Measurements from ENCODE around the gene DACH1. TPM values are rescaled to one million over a fixed set of nuclear protein-coding genes. Genes with fewer than 3 reads are reported as not detected.

The DACH1 gene
- total and polyA plus RNA-seq, 2 of the 13 experiments (the other 11 are each of a cell fraction or from before 2014, with no cell fraction given) = not detected

DNA sequence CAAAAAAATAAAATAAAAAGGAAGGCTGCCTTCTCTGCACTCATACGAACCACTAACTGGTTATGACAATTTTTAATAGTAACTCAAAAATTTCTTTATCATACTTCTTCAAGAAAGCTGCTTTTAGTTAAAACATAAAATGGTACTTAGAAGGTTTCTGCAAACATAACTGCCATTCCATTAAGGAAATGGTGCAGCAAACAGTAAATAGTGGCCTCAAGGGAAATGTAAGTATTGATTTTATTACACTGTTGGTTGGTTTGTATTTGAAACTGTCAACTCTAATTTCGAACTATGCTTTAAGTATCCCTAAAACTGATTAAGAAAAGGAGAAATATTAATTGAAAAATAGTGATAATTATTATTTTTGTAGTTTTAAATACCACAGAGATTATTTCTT, 278.0 kb downstream of the DACH1 start (continued):
- TF ChIP-seq KAT8 (CRISPR knock-in tag; IDR thresholded peaks at IDR 0.05) (no peak), DNMT1 (CRISPR knock-in tag; IDR thresholded peaks at IDR 0.05) (no peak), SCMH1 (CRISPR knock-in tag; IDR thresholded peaks at IDR 0.05; ENCODE audit: borderline replicate concordance) (no peak), ZNF883 (CRISPR knock-in tag; IDR thresholded peaks at IDR 0.05; ENCODE audit: not compliant biosample characterization) (no peak)
- TF ChIP-seq, protein P1, sequence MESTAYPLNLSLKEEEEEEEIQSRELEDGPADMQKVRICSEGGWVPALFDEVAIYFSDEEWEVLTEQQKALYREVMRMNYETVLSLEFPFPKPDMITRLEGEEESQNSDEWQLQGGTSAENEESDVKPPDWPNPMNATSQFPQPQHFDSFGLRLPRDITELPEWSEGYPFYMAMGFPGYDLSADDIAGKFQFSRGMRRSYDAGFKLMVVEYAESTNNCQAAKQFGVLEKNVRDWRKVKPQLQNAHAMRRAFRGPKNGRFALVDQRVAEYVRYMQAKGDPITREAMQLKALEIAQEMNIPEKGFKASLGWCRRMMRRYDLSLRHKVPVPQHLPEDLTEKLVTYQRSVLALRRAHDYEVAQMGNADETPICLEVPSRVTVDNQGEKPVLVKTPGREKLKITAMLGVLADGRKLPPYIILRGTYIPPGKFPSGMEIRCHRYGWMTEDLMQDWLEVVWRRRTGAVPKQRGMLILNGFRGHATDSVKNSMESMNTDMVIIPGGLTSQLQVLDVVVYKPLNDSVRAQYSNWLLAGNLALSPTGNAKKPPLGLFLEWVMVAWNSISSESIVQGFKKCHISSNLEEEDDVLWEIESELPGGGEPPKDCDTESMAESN (CRISPR knock-in tag; conservative IDR thresholded peaks at IDR 0.05) = no peak

DNA sequence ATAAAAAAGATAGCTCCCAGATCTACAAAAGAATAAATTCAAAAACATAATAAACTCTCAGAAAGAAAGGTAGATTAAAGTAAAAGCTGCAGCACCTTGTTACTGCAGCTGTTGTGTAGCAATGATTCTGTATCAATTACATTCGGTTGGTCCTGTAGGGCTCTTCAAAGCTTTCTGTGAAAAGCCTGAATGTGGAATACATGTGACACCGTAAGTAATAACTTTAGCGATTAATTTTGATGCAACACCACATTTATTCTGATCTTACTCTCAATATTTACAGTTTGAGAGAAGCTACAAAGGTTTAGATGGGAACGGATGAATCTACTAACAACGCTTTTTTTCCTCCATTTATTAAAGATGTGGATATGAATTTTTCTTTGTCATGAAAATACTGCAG, 279.2 kb downstream of the DACH1 start:
- WGBS (ENCODE audit: low lambda C conversion rate) = under 1% methylated on average over 5 of the region's 5 CpGs
- Histone ChIP-seq H3K4me3 (replicated peaks in 1 of 3; ENCODE audit: insufficient read depth in 1 of 3, low read depth in 2 of 3, low read length in 3 of 3) (no peak overlapping the region), H3K27ac (ENCODE audit: extremely low read length, insufficient read depth, low read length) (no peak overlapping the region), H3K79me2 (ENCODE audit: insufficient read depth, low read length) (no peaks in the 10 kb centered on the region), H3K9ac (ENCODE audit: insufficient read depth, low read depth, low read length) (no peak overlapping the region), H4K20me1 (ENCODE audit: insufficient read depth, low read length) (no peaks in the 10 kb centered on the region), H3K27me3 (ENCODE audit: control insufficient read depth in 1 of 2, insufficient read depth in 2 of 2, low read length in 2 of 2) (no peaks in the 10 kb centered on the region), H3K4me2 (ENCODE audit: low read depth, low read length) (no peak overlapping the region), H3K4me1 (ENCODE audit: insufficient read depth, low read length) (no peaks in the 10 kb centered on the region), H2AFZ (ENCODE audit: low read length) (no peak overlapping the region), H3K36me3 (replicated peaks in 1 of 2; ENCODE audit: control insufficient read depth in 1 of 2, insufficient read depth in 2 of 2, low read length in 2 of 2) (no peaks in the 10 kb centered on the region), H3K9me3 (ENCODE audit: low read length) (no peaks in the 10 kb centered on the region)
- FAIRE-seq (no peak), ATAC-seq (no peak), DNase-seq (ENCODE audit: low spot score) (no peak)
- POLR2A ChIA-PET = no interaction called here
- intact Hi-C loops (cut with micrococcal nuclease; ENCODE audit: unreplicated experiment) (no loop called here), in situ Hi-C loops (cut with HindIII; ENCODE audit: extremely low pct_ligation_motif_present, low pct_unique_long_range_greater_than_20kb) (no loop called here)
- CTCF ChIA-PET (ENCODE audit: low intra/inter-chr PET ratio, low total read pairs) = no interaction called here
- BruUV-seq (replicated peaks) = no TSS peak
- TF ChIP-seq ZFX (CRISPR knock-in tag; IDR thresholded peaks at IDR 0.05; ENCODE audit: low read depth) (no peak), ZNF343 (CRISPR knock-in tag; IDR thresholded peaks at IDR 0.05) (no peak), MED13 (CRISPR knock-in tag; IDR thresholded peaks at IDR 0.05) (no peak), MZF1 (CRISPR knock-in tag; IDR thresholded peaks at IDR 0.05; ENCODE audit: borderline replicate concordance) (no peak), ZNF891 (CRISPR knock-in tag; IDR thresholded peaks at IDR 0.05) (no peak), ZNF709 (CRISPR knock-in tag; IDR thresholded peaks at IDR 0.05) (no peak), NFATC3 (CRISPR knock-in tag; IDR thresholded peaks at IDR 0.05) (no peak)
- TF ChIP-seq, protein P2, sequence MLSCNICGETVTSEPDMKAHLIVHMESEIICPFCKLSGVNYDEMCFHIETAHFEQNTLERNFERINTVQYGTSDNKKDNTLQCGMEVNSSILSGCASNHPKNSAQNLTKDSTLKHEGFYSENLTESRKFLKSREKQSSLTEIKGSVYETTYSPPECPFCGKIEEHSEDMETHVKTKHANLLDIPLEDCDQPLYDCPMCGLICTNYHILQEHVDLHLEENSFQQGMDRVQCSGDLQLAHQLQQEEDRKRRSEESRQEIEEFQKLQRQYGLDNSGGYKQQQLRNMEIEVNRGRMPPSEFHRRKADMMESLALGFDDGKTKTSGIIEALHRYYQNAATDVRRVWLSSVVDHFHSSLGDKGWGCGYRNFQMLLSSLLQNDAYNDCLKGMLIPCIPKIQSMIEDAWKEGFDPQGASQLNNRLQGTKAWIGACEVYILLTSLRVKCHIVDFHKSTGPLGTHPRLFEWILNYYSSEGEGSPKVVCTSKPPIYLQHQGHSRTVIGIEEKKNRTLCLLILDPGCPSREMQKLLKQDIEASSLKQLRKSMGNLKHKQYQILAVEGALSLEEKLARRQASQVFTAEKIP (CRISPR knock-in tag; IDR thresholded peaks at IDR 0.05; ENCODE audit: borderline replicate concordance) = no peak
- TF ChIP-seq, protein P3, sequence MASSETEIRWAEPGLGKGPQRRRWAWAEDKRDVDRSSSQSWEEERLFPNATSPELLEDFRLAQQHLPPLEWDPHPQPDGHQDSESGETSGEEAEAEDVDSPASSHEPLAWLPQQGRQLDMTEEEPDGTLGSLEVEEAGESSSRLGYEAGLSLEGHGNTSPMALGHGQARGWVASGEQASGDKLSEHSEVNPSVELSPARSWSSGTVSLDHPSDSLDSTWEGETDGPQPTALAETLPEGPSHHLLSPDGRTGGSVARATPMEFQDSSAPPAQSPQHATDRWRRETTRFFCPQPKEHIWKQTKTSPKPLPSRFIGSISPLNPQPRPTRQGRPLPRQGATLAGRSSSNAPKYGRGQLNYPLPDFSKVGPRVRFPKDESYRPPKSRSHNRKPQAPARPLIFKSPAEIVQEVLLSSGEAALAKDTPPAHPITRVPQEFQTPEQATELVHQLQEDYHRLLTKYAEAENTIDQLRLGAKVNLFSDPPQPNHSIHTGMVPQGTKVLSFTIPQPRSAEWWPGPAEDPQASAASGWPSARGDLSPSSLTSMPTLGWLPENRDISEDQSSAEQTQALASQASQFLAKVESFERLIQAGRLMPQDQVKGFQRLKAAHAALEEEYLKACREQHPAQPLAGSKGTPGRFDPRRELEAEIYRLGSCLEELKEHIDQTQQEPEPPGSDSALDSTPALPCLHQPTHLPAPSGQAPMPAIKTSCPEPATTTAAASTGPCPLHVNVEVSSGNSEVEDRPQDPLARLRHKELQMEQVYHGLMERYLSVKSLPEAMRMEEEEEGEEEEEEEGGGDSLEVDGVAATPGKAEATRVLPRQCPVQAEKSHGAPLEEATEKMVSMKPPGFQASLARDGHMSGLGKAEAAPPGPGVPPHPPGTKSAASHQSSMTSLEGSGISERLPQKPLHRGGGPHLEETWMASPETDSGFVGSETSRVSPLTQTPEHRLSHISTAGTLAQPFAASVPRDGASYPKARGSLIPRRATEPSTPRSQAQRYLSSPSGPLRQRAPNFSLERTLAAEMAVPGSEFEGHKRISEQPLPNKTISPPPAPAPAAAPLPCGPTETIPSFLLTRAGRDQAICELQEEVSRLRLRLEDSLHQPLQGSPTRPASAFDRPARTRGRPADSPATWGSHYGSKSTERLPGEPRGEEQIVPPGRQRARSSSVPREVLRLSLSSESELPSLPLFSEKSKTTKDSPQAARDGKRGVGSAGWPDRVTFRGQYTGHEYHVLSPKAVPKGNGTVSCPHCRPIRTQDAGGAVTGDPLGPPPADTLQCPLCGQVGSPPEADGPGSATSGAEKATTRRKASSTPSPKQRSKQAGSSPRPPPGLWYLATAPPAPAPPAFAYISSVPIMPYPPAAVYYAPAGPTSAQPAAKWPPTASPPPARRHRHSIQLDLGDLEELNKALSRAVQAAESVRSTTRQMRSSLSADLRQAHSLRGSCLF (CRISPR knock-in tag; IDR thresholded peaks at IDR 0.05; ENCODE audit: borderline replicate concordance) = no peak
- TF ChIP-seq, protein P4, sequence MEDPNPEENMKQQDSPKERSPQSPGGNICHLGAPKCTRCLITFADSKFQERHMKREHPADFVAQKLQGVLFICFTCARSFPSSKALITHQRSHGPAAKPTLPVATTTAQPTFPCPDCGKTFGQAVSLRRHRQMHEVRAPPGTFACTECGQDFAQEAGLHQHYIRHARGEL (CRISPR knock-in tag; IDR thresholded peaks at IDR 0.05) = no peak

Data from HepG2 (cell line).